Tibial nerve (tissue), 4 donors: ENCODE data around the gene FEM1B. TPM values are rescaled to one million over a fixed set of nuclear protein-coding genes. Genes with fewer than 3 reads are reported as not detected.

Experiments used
- DNase-seq, 2 donors: peaks; one replicate each; pipeline ENCODE4 v3.0.0-alpha.2; 2019; ENCODE audit warnings: low spot score in 2 of 2
- H3K27ac ChIP-seq, 4 donors: fragments of 200-600 bp; sonication (generic) in 3 of 4; one replicate each; pipeline ENCODE4 v1.5.1; 2017 to 2019; ENCODE audit warnings: mild to moderate bottlenecking in 1 of 4
- H3K27me3 ChIP-seq, 2 donors: fragments of 200-600 bp; sonication (generic) in 1 of 2; one replicate each; pipeline versions ENCODE4 v1.5.1 to v1.6.0; 2017 to 2019
- H3K36me3 ChIP-seq, 3 donors: fragments of 200-600 bp; sonication (generic); one replicate each; pipeline ENCODE4 v1.5.1; 2018 to 2019
- H3K4me1 ChIP-seq, 4 donors: fragments of 200-600 bp; sonication (generic) in 3 of 4; one replicate each; pipeline ENCODE4 v1.5.1; 2017 to 2019
- H3K4me3 ChIP-seq, 4 donors: fragments of 200-600 bp; sonication (generic) in 3 of 4; one replicate each; pipeline ENCODE4 v1.5.1; 2017 to 2019; ENCODE audit warnings: mild to moderate bottlenecking in 1 of 4, moderate library complexity in 1 of 4
- H3K9me3 ChIP-seq, 4 donors: fragments of 200-600 bp; sonication (generic) in 3 of 4; one replicate each; pipeline ENCODE4 v1.5.1; 2017 to 2019
- CTCF ChIP-seq, 5 experiments: fragments of 200-600 bp in 3 of 5; fragments of 450-650 bp in 2 of 5; sonication (generic) in 3 of 5; IDR thresholded peaks; one replicate each; pipeline ENCODE4 v1.5.1; 2016 to 2019; ENCODE audit warnings: antibody characterized with exemption in 5 of 5, mild to moderate bottlenecking in 3 of 5, moderate library complexity in 2 of 5
- EP300 ChIP-seq, 2 donors: sonication (generic); formaldehyde crosslinking; IDR thresholded peaks; one replicate each; pipeline ENCODE4 v1.6.1; 2017; ENCODE audit warnings: antibody characterized with exemption in 2 of 2, mild to moderate bottlenecking in 1 of 2
- POLR2A ChIP-seq, 2 donors: fragments of 450-650 bp; IDR thresholded peaks; one replicate each; pipeline ENCODE4 v1.6.1; 2017; ENCODE audit warnings: antibody characterized with exemption in 2 of 2, mild to moderate bottlenecking in 2 of 2, moderate library complexity in 2 of 2
- WGBS, 2 donors: methylation state at CpG; one replicate each; pipeline ENCODE4 v1.1.5; 2018; 5-methylcytosine and 5-hydroxymethylcytosine counted together
- total RNA-seq, 4 donors: library from RNA; depleted of rRNA; stranded (reverse); fragments of >200 nt; gene quantifications; one replicate each; pipeline ENCODE4 v1.1.0, GENCODE V29; 2016

The FEM1B gene
- total RNA-seq, 4 donors from 2014 or later, result 39.0 to 47.6 (median 39.9) TPM

- peak overlapping the region; percentile 80 to 98 (median 92) for H3K4me3 ChIP-seq
- peaks cover 0 to 22% (median 10%) of the 10 kb centered on the region in 4 donors for H3K4me1 ChIP-seq
- TF ChIP-seq EP300 (IDR thresholded peaks at IDR 0.05), result no peak
- TF ChIP-seq POLR2A (IDR thresholded peaks at IDR 0.05), result no peak
- no peak for TF ChIP-seq CTCF (IDR thresholded peaks at IDR 0.05)
- DNase-seq, result no peak
- H3K9me3 ChIP-seq, result no peaks in the 10 kb centered on the region
- H3K27me3 ChIP-seq, result no peaks in the 10 kb centered on the region
- no peaks in the 10 kb centered on the region for H3K36me3 ChIP-seq
- H3K27ac ChIP-seq, result peak overlapping the region; percentile 85 to 93 (median 86)
- WGBS, 2 donors, result 59 to 63% methylated on average over 20 of the region's 20 CpGs
These were observed 47.1 kb upstream of the FEM1B start for GRCh38 chr15:68230157-68231100.

- no peaks in the 10 kb centered on the region for H3K9me3 ChIP-seq
- DNase-seq, result no peak
- no peak for TF ChIP-seq EP300 (IDR thresholded peaks at IDR 0.05)
- no peak for TF ChIP-seq CTCF (IDR thresholded peaks at IDR 0.05)
- no peak for TF ChIP-seq POLR2A (IDR thresholded peaks at IDR 0.05)
- WGBS, 2 donors, result 82 to 83% methylated on average over 9 of the region's 9 CpGs
- no peak overlapping the region for H3K4me3 ChIP-seq
- H3K27ac ChIP-seq, result no peak overlapping the region
- H3K27me3 ChIP-seq, result no peaks in the 10 kb centered on the region
- peaks cover 0 to 22% (median 10%) of the 10 kb centered on the region in 4 donors for H3K4me1 ChIP-seq
- H3K36me3 ChIP-seq, result no peaks in the 10 kb centered on the region
These were observed 46.3 kb upstream of the FEM1B start for GRCh38 chr15:68231102-68231818.

- WGBS, 2 donors, result 88 to 95% methylated on average over 6 of the region's 6 CpGs
- peak overlapping the region in 1 of 4 donors; percentile 28 for H3K27ac ChIP-seq
- no peak for DNase-seq
- no peaks in the 10 kb centered on the region for H3K36me3 ChIP-seq
- H3K4me3 ChIP-seq, result no peak overlapping the region
- H3K4me1 ChIP-seq, result peaks cover 0 to 18% (median 10%) of the 10 kb centered on the region in 4 donors
- H3K27me3 ChIP-seq, result no peaks in the 10 kb centered on the region
- TF ChIP-seq POLR2A (IDR thresholded peaks at IDR 0.05) (no peak), EP300 (IDR thresholded peaks at IDR 0.05) (no peak), CTCF (IDR thresholded peaks at IDR 0.05) (no peak)
- H3K9me3 ChIP-seq, result no peaks in the 10 kb centered on the region
These were observed 45.1 kb upstream of the FEM1B start for GRCh38 chr15:68232449-68232848.

GRCh38 chr15:68232937-68233336, 44.6 kb upstream of the FEM1B start:
- peaks cover 0 to 13% (median 8%) of the 10 kb centered on the region in 4 donors for H3K4me1 ChIP-seq
- 90 to 91% methylated on average over 6 of the region's 6 CpGs for WGBS, 2 donors
- H3K9me3 ChIP-seq, result no peaks in the 10 kb centered on the region
- H3K4me3 ChIP-seq, result no peak overlapping the region
- no peaks in the 10 kb centered on the region for H3K36me3 ChIP-seq
- TF ChIP-seq CTCF (IDR thresholded peaks at IDR 0.05) (no peak), EP300 (IDR thresholded peaks at IDR 0.05) (no peak), POLR2A (IDR thresholded peaks at IDR 0.05) (no peak)
- DNase-seq, result no peak
- no peaks in the 10 kb centered on the region for H3K27me3 ChIP-seq
- H3K27ac ChIP-seq, result peak overlapping the region in 1 of 4 donors; percentile 28
